ENCODE results near the gene SLC26A8. TPM values are rescaled to one million over a fixed set of nuclear protein-coding genes. Genes with fewer than 3 reads are reported as not detected.

SLC26A8 gene
- total RNA-seq, 1 experiment from 2014 or later: not detected

DNA sequence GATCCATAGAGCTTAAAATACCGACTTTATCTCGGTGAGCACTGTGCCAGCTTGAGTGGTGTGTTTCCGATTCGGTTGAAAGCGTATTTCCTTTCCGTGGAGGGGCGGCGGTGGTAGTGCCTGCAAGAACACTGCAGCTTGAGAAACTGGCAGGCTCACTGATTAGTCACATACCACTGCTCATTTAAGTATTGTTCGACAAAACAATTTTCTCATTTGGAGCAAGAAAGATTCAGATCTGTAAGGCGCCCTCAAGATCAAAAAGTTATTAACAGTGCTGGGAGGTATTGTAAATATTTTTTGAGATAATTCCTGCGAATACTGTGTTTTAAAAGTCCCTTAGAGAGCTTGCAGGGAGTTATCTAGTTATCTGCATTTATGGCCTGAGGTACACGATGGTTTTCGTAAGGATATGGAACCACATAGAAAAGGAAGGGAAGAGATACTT is 4.5 kb upstream of the SLC26A8 start:
- Histone ChIP-seq H3K27me3 (ENCODE audit: insufficient read depth, low read length) (no peaks in the 10 kb centered on the region), H3K9ac (ENCODE audit: low read length) (peak overlapping the region; percentile 92), H3K79me2 (ENCODE audit: insufficient read depth, low read length) (peaks cover 60% of the 10 kb centered on the region), H3K27ac (ENCODE audit: low read depth, low read length) (no peak overlapping the region), H3K4me1 (ENCODE audit: control insufficient read depth in 1 of 2, insufficient read depth in 2 of 2, low read length in 2 of 2) (peaks cover 4 to 26% of the 10 kb centered on the region in 2 experiments; a peak in 3 of 4 replicates), H2AFZ (ENCODE audit: low read depth, low read length, poor library complexity, severe bottlenecking) (no peak overlapping the region), H3K9me2 (ENCODE audit: insufficient read depth) (no peaks in the 10 kb centered on the region), H3K4me2 (ENCODE audit: low read length) (peak overlapping the region; percentile 84), H4K20me1 (ENCODE audit: insufficient read depth) (no peaks in the 10 kb centered on the region), H3K36me3 (ENCODE audit: control insufficient read depth in 1 of 2, insufficient read depth in 2 of 2, low read length in 2 of 2) (no peaks in the 10 kb centered on the region), H3K9me3 (ENCODE audit: control insufficient read depth in 1 of 2, insufficient read depth in 1 of 2, low read depth in 1 of 2, low read length in 2 of 2) (no peaks in the 10 kb centered on the region), H3K4me3 (replicated peaks in 1 of 2; ENCODE audit: low read depth in 1 of 2, low read length in 2 of 2) (peak overlapping the region; percentile 95 to 98)
- ATAC-seq: no peak
- ChIA-PET RAD21 (ENCODE audit: low non-redundant PET in 1 of 2, low total read pairs in 2 of 2, uncharacterized antibody in 2 of 2, unreplicated experiment in 2 of 2) (interaction anchor here in 1 of 2 experiments (1.1 kb wide), 1 partner anchor 66 kb away, joined by 6 read pairs; no protein-coding TSS in a partner anchor), POLR2A (interaction anchor here (0.6 to 2.6 kb wide), 4 partner anchors 10 to 351 kb away, joined by 3 to 9 read pairs (median 5); no protein-coding TSS in a partner anchor), CTCF (interaction anchor here (1.1 to 1.2 kb wide), 2 partner anchors 9 to 66 kb away, joined by 3 to 4 read pairs; no protein-coding TSS in a partner anchor)
- intact Hi-C loops (cut with micrococcal nuclease): no loop called here
- BruUV-seq (replicated peaks): TSS peak; percentile 66
- TF ChIP-seq, protein P1, sequence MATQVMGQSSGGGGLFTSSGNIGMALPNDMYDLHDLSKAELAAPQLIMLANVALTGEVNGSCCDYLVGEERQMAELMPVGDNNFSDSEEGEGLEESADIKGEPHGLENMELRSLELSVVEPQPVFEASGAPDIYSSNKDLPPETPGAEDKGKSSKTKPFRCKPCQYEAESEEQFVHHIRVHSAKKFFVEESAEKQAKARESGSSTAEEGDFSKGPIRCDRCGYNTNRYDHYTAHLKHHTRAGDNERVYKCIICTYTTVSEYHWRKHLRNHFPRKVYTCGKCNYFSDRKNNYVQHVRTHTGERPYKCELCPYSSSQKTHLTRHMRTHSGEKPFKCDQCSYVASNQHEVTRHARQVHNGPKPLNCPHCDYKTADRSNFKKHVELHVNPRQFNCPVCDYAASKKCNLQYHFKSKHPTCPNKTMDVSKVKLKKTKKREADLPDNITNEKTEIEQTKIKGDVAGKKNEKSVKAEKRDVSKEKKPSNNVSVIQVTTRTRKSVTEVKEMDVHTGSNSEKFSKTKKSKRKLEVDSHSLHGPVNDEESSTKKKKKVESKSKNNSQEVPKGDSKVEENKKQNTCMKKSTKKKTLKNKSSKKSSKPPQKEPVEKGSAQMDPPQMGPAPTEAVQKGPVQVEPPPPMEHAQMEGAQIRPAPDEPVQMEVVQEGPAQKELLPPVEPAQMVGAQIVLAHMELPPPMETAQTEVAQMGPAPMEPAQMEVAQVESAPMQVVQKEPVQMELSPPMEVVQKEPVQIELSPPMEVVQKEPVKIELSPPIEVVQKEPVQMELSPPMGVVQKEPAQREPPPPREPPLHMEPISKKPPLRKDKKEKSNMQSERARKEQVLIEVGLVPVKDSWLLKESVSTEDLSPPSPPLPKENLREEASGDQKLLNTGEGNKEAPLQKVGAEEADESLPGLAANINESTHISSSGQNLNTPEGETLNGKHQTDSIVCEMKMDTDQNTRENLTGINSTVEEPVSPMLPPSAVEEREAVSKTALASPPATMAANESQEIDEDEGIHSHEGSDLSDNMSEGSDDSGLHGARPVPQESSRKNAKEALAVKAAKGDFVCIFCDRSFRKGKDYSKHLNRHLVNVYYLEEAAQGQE (IDR thresholded peaks at IDR 0.05; ENCODE audit: low read depth): no peak
- peak; percentile 10; the same call in 1 of the 2 replicates for TF ChIP-seq POLR2AphosphoS5 (IDR thresholded peaks at IDR 0.05; ENCODE audit: low read depth, low read length)
- no peak for DNase-seq (ENCODE audit: low read depth, low spot score)

Data from HCT116 (cell line).